HCT116 (cell line): ENCODE results near the gene FAM118A. TPM values are rescaled to one million over a fixed set of nuclear protein-coding genes. Genes with fewer than 3 reads are reported as not detected.
"Not testable (repeated sequence)": the region's sequence is repeated elsewhere in the genome, so short reads cannot be mapped to it uniquely, and the experiment has no call there.

ENCODE experiments used
- ATAC-seq: fragments of 200-7000 bp; cut with Tn5 transposase; 2 replicates; pipeline ENCODE4 v1.9.1; 2020; ENCODE audit warnings: mild to moderate bottlenecking, moderate library complexity
- BruUV-seq: library from RNA; stranded (reverse); fragments of 400-500 nt; replicated peaks from 2 replicates; lab custom pipeline; 2021; lab: Mats Ljungman, UMichigan
- CTCF ChIA-PET: fragments of 300-600 bp; sonication (Branson Sonifier 250); formaldehyde crosslinking; loops from one replicate; lab custom pipeline; 2021; ENCODE audit warnings: antibody characterized with exemption; lab: Charles Lee
- POLR2A ChIA-PET: fragments of 300-600, 350-600 bp; sonication (Branson Sonifier 250); formaldehyde crosslinking; loops from one replicate; lab custom pipeline; 2021; ENCODE audit warnings: antibody characterized with exemption; lab: Charles Lee
- RAD21 ChIA-PET, 2 experiments: fragments of 300-600 bp; sonication (Branson Sonifier 250); formaldehyde crosslinking; loops; one replicate each; lab custom pipeline; 2023; ENCODE audit warnings: low total read pairs in 2 of 2; ENCODE audit not compliant: uncharacterized antibody in 2 of 2, unreplicated experiment in 2 of 2, low non-redundant PET in 1 of 2; lab: Charles Lee
- DNase-seq: peaks from one replicate; pipeline ENCODE4 v3.0.0-alpha.2; 2010; ENCODE audit warnings: low read depth, low spot score
- H2AFZ ChIP-seq: fragments of 200-600 bp; shearing (Covaris generic), sonication (generic); 2 replicates; pipeline ENCODE4 v1.6.1; 2017; ENCODE audit warnings: low read depth, mixed run types, mixed read lengths, antibody characterized with exemption, low read length; ENCODE audit not compliant: poor library complexity, severe bottlenecking
- H3K27ac ChIP-seq: 2 replicates; pipeline ENCODE4 v1.5.1; 2012; ENCODE audit warnings: low read depth, low read length
- H3K27me3 ChIP-seq: fragments of 200-600 bp; sonication (generic); 2 replicates; pipeline ENCODE4 v1.6.1; 2016; ENCODE audit warnings: mixed run types, low read length, mixed read lengths; ENCODE audit not compliant: insufficient read depth
- H3K36me3 ChIP-seq, 2 experiments: fragments of 200-500 bp in 1 of 2; fragments of 200-600 bp in 1 of 2; sonication (Bioruptor generic) in 1 of 2; sonication (generic) in 1 of 2; 2 replicates each; pipeline versions ENCODE4 v1.5.1 to v1.6.1; 2014 to 2016; ENCODE audit warnings: low read length in 2 of 2, inconsistent platforms in 1 of 2, mixed read lengths in 1 of 2, mixed run types in 1 of 2; ENCODE audit not compliant: insufficient read depth in 2 of 2, control insufficient read depth in 1 of 2
- H3K4me1 ChIP-seq, 2 experiments: fragments of 200-600 bp in 1 of 2; sonication (generic) in 1 of 2; 2 replicates each; pipeline versions ENCODE4 v1.5.1 to v1.6.1; 2012 to 2017; ENCODE audit warnings: low read length in 2 of 2, inconsistent platforms in 1 of 2, mild to moderate bottlenecking in 1 of 2, mixed read lengths in 1 of 2, mixed run types in 1 of 2, moderate library complexity in 1 of 2; ENCODE audit not compliant: insufficient read depth in 2 of 2, control insufficient read depth in 1 of 2
- H3K4me2 ChIP-seq: fragments of 200-600 bp; sonication (generic); 2 replicates; pipeline ENCODE4 v1.6.1; 2017; ENCODE audit warnings: mixed run types, low read length, mixed read lengths
- H3K4me3 ChIP-seq, 2 experiments: fragments of 200-600 bp in 1 of 2; sonication (generic) in 1 of 2; replicated peaks in 1 of 2; 2 replicates each; pipeline ENCODE4 v1.5.1; 2011 to 2016; ENCODE audit warnings: low read length in 2 of 2, control low read depth in 1 of 2, low read depth in 1 of 2, mild to moderate bottlenecking in 1 of 2, mixed read lengths in 1 of 2, mixed run types in 1 of 2
- H3K79me2 ChIP-seq: fragments of 200-600 bp; sonication (generic); 2 replicates; pipeline ENCODE4 v1.6.1; 2017; ENCODE audit warnings: mild to moderate bottlenecking, mixed run types, low read length, moderate library complexity, mixed read lengths; ENCODE audit not compliant: insufficient read depth
- H3K9ac ChIP-seq: fragments of 200-600 bp; sonication (generic); 2 replicates; pipeline ENCODE4 v1.6.1; 2016; ENCODE audit warnings: low read length, mixed read lengths
- H3K9me2 ChIP-seq: fragments of 200-600 bp; sonication (generic), shearing (Covaris generic); 2 replicates; pipeline ENCODE4 v1.6.1; 2017; ENCODE audit warnings: mixed run types, mild to moderate bottlenecking, moderate library complexity; ENCODE audit not compliant: insufficient read depth
- H3K9me3 ChIP-seq, 2 experiments: fragments of 200-500 bp in 1 of 2; fragments of 200-600 bp in 1 of 2; sonication (Bioruptor generic) in 1 of 2; sonication (generic) in 1 of 2; 2 replicates each; pipeline ENCODE4 v1.6.1; 2014 to 2017; ENCODE audit warnings: low read length in 2 of 2, mixed read lengths in 2 of 2, inconsistent platforms in 1 of 2, low read depth in 1 of 2, mild to moderate bottlenecking in 1 of 2, mixed run types in 1 of 2, moderate library complexity in 1 of 2; ENCODE audit not compliant: control insufficient read depth in 1 of 2, insufficient read depth in 1 of 2
- H4K20me1 ChIP-seq: fragments of 200-600 bp; sonication (generic), shearing (Covaris generic); 2 replicates; pipeline ENCODE4 v1.6.1; 2017; ENCODE audit warnings: mixed run types, mild to moderate bottlenecking, moderate library complexity; ENCODE audit not compliant: insufficient read depth
- CEBPB ChIP-seq: IDR thresholded peaks from 2 replicates; pipeline ENCODE4 v1.6.1; 2012; ENCODE audit warnings: low read depth
- CTCF ChIP-seq, 3 experiments: fragments of 200-600 bp in 1 of 3; sonication (generic) in 1 of 3; IDR thresholded peaks in 2 of 3; conservative IDR thresholded peaks in 1 of 3; 2 replicates each; pipeline ENCODE4 v1.5.1; 2012 to 2017; ENCODE audit warnings: low read depth in 2 of 3, low read length in 2 of 3, antibody characterized with exemption in 1 of 3, borderline replicate concordance in 1 of 3, control low read depth in 1 of 3, mild to moderate bottlenecking in 1 of 3, mixed read lengths in 1 of 3, mixed run types in 1 of 3, moderate library complexity in 1 of 3; ENCODE audit not compliant: insufficient read depth in 1 of 3
- EGR1 ChIP-seq: IDR thresholded peaks from 2 replicates; pipeline ENCODE4 v1.6.1; 2012; ENCODE audit warnings: low read depth
- EZH2 ChIP-seq: fragments of 200-600 bp; sonication (generic); IDR thresholded peaks from 2 replicates; pipeline ENCODE4 v1.6.1; 2017; ENCODE audit warnings: antibody characterized with exemption, mixed run types
- EZH2phosphoT487 ChIP-seq: fragments of 200-600 bp; IDR thresholded peaks from 2 replicates; pipeline ENCODE4 v1.6.1; 2018; ENCODE audit warnings: antibody characterized with exemption, borderline replicate concordance
- MAX ChIP-seq: IDR thresholded peaks from 2 replicates; pipeline ENCODE4 v1.6.1; 2012
- POLR2A ChIP-seq: IDR thresholded peaks from 2 replicates; pipeline ENCODE4 v1.7.0; 2011; ENCODE audit warnings: borderline replicate concordance; ENCODE audit not compliant: insufficient read depth, insufficient read length; ENCODE audit errors: extremely low read depth
- SP1 ChIP-seq: IDR thresholded peaks from 2 replicates; pipeline ENCODE4 v1.6.1; 2012; ENCODE audit warnings: low read depth
- SRF ChIP-seq: IDR thresholded peaks from 2 replicates; pipeline ENCODE4 v1.6.1; 2012; ENCODE audit warnings: low read depth
- ZNF274 ChIP-seq: fragments of 200-500 bp; sonication (Bioruptor generic); IDR thresholded peaks from 2 replicates; pipeline ENCODE4 v1.6.1; 2014; ENCODE audit warnings: mild to moderate bottlenecking, low read depth, low read length, inconsistent platforms
- intact Hi-C: fragments of 100-400 bp; cut with micrococcal nuclease; formaldehyde crosslinking; loops from 2 replicates; pipeline ENCODE4 v1.10.0; 2022
- total RNA-seq: library from RNA; stranded (reverse); gene quantifications from one replicate; pipeline ENCODE4 v1.2.1, GENCODE V29; 2021; ENCODE audit not compliant: unreplicated experiment
- TF ChIP-seq, protein P1 (sequence below): IDR thresholded peaks from 2 replicates; pipeline ENCODE4 v1.6.1; 2012; ENCODE audit warnings: low read depth

The FAM118A gene
- total RNA-seq, 1 experiment from 2014 or later: 43.2 TPM

GRCh38 chr22:45277720-45278119 is 32.0 kb upstream of the FAM118A start:
- BruUV-seq, H3K9me3 ChIP-seq, RAD21 ChIA-PET, H3K27me3 ChIP-seq, H3K79me2 ChIP-seq, H3K9ac ChIP-seq, H3K36me3 ChIP-seq, intact Hi-C loops, H3K4me2 ChIP-seq, H2AFZ ChIP-seq, CTCF ChIA-PET, DNase-seq, H4K20me1 ChIP-seq, ATAC-seq, H3K27ac ChIP-seq, H3K9me2 ChIP-seq, POLR2A ChIA-PET, H3K4me3 ChIP-seq: not testable (repeated sequence)
- peaks cover 13 to 18% of the 10 kb centered on the region in 2 experiments for H3K4me1 ChIP-seq

GRCh38 chr22:45278125-45278524 is 31.6 kb upstream of the FAM118A start:
- TF ChIP-seq EZH2phosphoT487 (no peak), CTCF (IDR thresholded peaks at IDR 0.05 in 2 of 3, conservative IDR thresholded peaks at IDR 0.05 in 1 of 3; ENCODE audit: borderline replicate concordance in 1 of 3, insufficient read depth in 1 of 3, low read depth in 2 of 3, low read length in 2 of 3) (no peak), SRF (no peak), EZH2 (no peak), SP1 (no peak), ZNF274 (no peak), CEBPB (no peak), MAX (no peak), POLR2A (no peak), EGR1 (no peak)
- TF ChIP-seq, protein P1, sequence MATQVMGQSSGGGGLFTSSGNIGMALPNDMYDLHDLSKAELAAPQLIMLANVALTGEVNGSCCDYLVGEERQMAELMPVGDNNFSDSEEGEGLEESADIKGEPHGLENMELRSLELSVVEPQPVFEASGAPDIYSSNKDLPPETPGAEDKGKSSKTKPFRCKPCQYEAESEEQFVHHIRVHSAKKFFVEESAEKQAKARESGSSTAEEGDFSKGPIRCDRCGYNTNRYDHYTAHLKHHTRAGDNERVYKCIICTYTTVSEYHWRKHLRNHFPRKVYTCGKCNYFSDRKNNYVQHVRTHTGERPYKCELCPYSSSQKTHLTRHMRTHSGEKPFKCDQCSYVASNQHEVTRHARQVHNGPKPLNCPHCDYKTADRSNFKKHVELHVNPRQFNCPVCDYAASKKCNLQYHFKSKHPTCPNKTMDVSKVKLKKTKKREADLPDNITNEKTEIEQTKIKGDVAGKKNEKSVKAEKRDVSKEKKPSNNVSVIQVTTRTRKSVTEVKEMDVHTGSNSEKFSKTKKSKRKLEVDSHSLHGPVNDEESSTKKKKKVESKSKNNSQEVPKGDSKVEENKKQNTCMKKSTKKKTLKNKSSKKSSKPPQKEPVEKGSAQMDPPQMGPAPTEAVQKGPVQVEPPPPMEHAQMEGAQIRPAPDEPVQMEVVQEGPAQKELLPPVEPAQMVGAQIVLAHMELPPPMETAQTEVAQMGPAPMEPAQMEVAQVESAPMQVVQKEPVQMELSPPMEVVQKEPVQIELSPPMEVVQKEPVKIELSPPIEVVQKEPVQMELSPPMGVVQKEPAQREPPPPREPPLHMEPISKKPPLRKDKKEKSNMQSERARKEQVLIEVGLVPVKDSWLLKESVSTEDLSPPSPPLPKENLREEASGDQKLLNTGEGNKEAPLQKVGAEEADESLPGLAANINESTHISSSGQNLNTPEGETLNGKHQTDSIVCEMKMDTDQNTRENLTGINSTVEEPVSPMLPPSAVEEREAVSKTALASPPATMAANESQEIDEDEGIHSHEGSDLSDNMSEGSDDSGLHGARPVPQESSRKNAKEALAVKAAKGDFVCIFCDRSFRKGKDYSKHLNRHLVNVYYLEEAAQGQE: no peak
- intact Hi-C loops: no loop called here
- Histone ChIP-seq H3K27ac (no peak overlapping the region), H3K36me3 (no peaks in the 10 kb centered on the region), H3K27me3 (no peaks in the 10 kb centered on the region), H3K4me2 (no peak overlapping the region), H3K9ac (no peak overlapping the region), H2AFZ (no peak overlapping the region), H3K9me2 (no peaks in the 10 kb centered on the region), H3K4me1 (peaks cover 13 to 18% of the 10 kb centered on the region in 2 experiments), H3K9me3 (no peaks in the 10 kb centered on the region), H4K20me1 (no peaks in the 10 kb centered on the region), H3K4me3 (no peak overlapping the region), H3K79me2 (no peaks in the 10 kb centered on the region)
- ChIA-PET RAD21 (no interaction called here), POLR2A (no interaction called here), CTCF (no interaction called here)
- DNase-seq (no peak), ATAC-seq (no peak)
- BruUV-seq: no TSS peak
